ENCODE results near the gene EXOSC10. TPM values are rescaled to one million over a fixed set of nuclear protein-coding genes. Genes with fewer than 3 reads are reported as not detected.

EXOSC10 gene
- polyA plus RNA-seq, 1 donor from 2014 or later, result 115 TPM

- Histone ChIP-seq H3K9me3 (ENCODE audit: low read length) (no peaks in the 10 kb centered on the region), H2AFZ (ENCODE audit: low read depth, low read length) (no peak overlapping the region), H3K27ac (ENCODE audit: low read length) (no peak overlapping the region), H3K36me3 (ENCODE audit: insufficient read depth, low read length) (peaks cover 8% of the 10 kb centered on the region), H3F3A (ENCODE audit: insufficient read depth, low read length, poor library complexity, severe bottlenecking) (no peaks in the 10 kb centered on the region), H3K4me3 (ENCODE audit: low read length) (no peak overlapping the region), H3K27me3 (ENCODE audit: insufficient read depth, low read depth, low read length) (no peaks in the 10 kb centered on the region), H4K20me1 (ENCODE audit: insufficient read depth) (no peaks in the 10 kb centered on the region), H3K79me2 (replicated peaks; ENCODE audit: insufficient read depth, low read length) (no peaks in the 10 kb centered on the region), H3K9me2 (ENCODE audit: insufficient read depth, low read length) (no peaks in the 10 kb centered on the region), H3K4me2 (ENCODE audit: low read length) (no peak overlapping the region), H3K9ac (ENCODE audit: low read length) (no peak overlapping the region)
- no peak for TF ChIP-seq SMC3 (conservative IDR thresholded peaks at IDR 0.05; ENCODE audit: poor library complexity)
- TF ChIP-seq EZH2 (IDR thresholded peaks at IDR 0.05; ENCODE audit: borderline replicate concordance, insufficient read depth, low read length, poor library complexity, severe bottlenecking), result no peak
- no peak for TF ChIP-seq POLR2AphosphoS5 (IDR thresholded peaks at IDR 0.05)
- TF ChIP-seq RAD21 (conservative IDR thresholded peaks at IDR 0.05), result no peak
- no peak for TF ChIP-seq EP300 (conservative IDR thresholded peaks at IDR 0.05; ENCODE audit: poor library complexity, severe bottlenecking)
- no peak for TF ChIP-seq MXI1 (conservative IDR thresholded peaks at IDR 0.05; ENCODE audit: poor library complexity, severe bottlenecking)
- TF ChIP-seq TAF1 (IDR thresholded peaks at IDR 0.05; ENCODE audit: low read depth), result no peak
- TF ChIP-seq CTCF (IDR thresholded peaks at IDR 0.05; ENCODE audit: poor library complexity, severe bottlenecking), result no peak
- TF ChIP-seq REST (IDR thresholded peaks at IDR 0.05; ENCODE audit: borderline replicate concordance), result no peak
Observed at GRCh38 chr1:11131816-11132215, 32.1 kb upstream of the EXOSC10 start.

- no peaks in the 10 kb centered on the region for H3F3A ChIP-seq (ENCODE audit: insufficient read depth, low read length, poor library complexity, severe bottlenecking)
- no peaks in the 10 kb centered on the region for H3K9me2 ChIP-seq (ENCODE audit: insufficient read depth, low read length)
- no peak overlapping the region for H3K9ac ChIP-seq (ENCODE audit: low read length)
- no peak overlapping the region for H2AFZ ChIP-seq (ENCODE audit: low read depth, low read length)
- no peaks in the 10 kb centered on the region for H3K9me3 ChIP-seq (ENCODE audit: low read length)
- H3K79me2 ChIP-seq (replicated peaks; ENCODE audit: insufficient read depth, low read length), result no peaks in the 10 kb centered on the region
- no peak overlapping the region for H3K4me2 ChIP-seq (ENCODE audit: low read length)
- H3K27ac ChIP-seq (ENCODE audit: low read length), result no peak overlapping the region
- peaks cover 8% of the 10 kb centered on the region for H3K36me3 ChIP-seq (ENCODE audit: insufficient read depth, low read length)
- no peaks in the 10 kb centered on the region for H3K27me3 ChIP-seq (ENCODE audit: insufficient read depth, low read depth, low read length)
- no peak overlapping the region for H3K4me3 ChIP-seq (ENCODE audit: low read length)
- H4K20me1 ChIP-seq (ENCODE audit: insufficient read depth), result no peaks in the 10 kb centered on the region
- TF ChIP-seq TAF1 (IDR thresholded peaks at IDR 0.05; ENCODE audit: low read depth) (no peak), POLR2AphosphoS5 (IDR thresholded peaks at IDR 0.05) (no peak), EP300 (conservative IDR thresholded peaks at IDR 0.05; ENCODE audit: poor library complexity, severe bottlenecking) (no peak), EZH2 (IDR thresholded peaks at IDR 0.05; ENCODE audit: borderline replicate concordance, insufficient read depth, low read length, poor library complexity, severe bottlenecking) (no peak), CTCF (IDR thresholded peaks at IDR 0.05; ENCODE audit: poor library complexity, severe bottlenecking) (no peak), MXI1 (conservative IDR thresholded peaks at IDR 0.05; ENCODE audit: poor library complexity, severe bottlenecking) (no peak), SMC3 (conservative IDR thresholded peaks at IDR 0.05; ENCODE audit: poor library complexity) (no peak), RAD21 (conservative IDR thresholded peaks at IDR 0.05) (no peak), REST (IDR thresholded peaks at IDR 0.05; ENCODE audit: borderline replicate concordance) (no peak)
Observed at GRCh38 chr1:11130406-11130805, 30.7 kb upstream of the EXOSC10 start.
